GM23248 (cell line): Measurements from ENCODE around the gene PPP6R1. TPM values are rescaled to one million over a fixed set of nuclear protein-coding genes. Genes with fewer than 3 reads are reported as not detected.

Source experiments
- DNase-seq: peaks from one replicate; pipeline ENCODE4 v3.0.0-alpha.2; 2015
- H2AFZ ChIP-seq: fragments of 200-600 bp; sonication (generic); 2 replicates; pipeline ENCODE4 v1.6.1; 2016; ENCODE audit warnings: antibody characterized with exemption
- H3F3A ChIP-seq: fragments of 200-600 bp; sonication (generic); 2 replicates; pipeline ENCODE4 v1.6.1; 2016; ENCODE audit warnings: mild to moderate bottlenecking, antibody characterized with exemption, mixed run types; ENCODE audit not compliant: insufficient read depth
- H3K27ac ChIP-seq: fragments of 200-600 bp; sonication (generic); 2 replicates; pipeline ENCODE4 v1.5.1; 2016; ENCODE audit warnings: mild to moderate bottlenecking
- H3K27me3 ChIP-seq: fragments of 200-600 bp; sonication (generic); replicated peaks from 2 replicates; pipeline ENCODE4 v1.6.1; 2016; ENCODE audit warnings: mild to moderate bottlenecking; ENCODE audit not compliant: insufficient read depth
- H3K36me3 ChIP-seq: fragments of 200-600 bp; sonication (generic); 2 replicates; pipeline ENCODE4 v1.6.1; 2016; ENCODE audit warnings: low read depth, mild to moderate bottlenecking
- H3K4me1 ChIP-seq: fragments of 200-600 bp; sonication (generic); 2 replicates; pipeline ENCODE4 v1.6.1; 2016; ENCODE audit warnings: mild to moderate bottlenecking; ENCODE audit not compliant: insufficient read depth
- H3K4me2 ChIP-seq: fragments of 200-600 bp; sonication (generic); one replicate; pipeline ENCODE4 v1.6.1; 2016; ENCODE audit warnings: mild to moderate bottlenecking; ENCODE audit not compliant: unreplicated experiment
- H3K4me3 ChIP-seq: fragments of 200-600 bp; sonication (generic); 2 replicates; pipeline ENCODE4 v1.5.1; 2016; ENCODE audit warnings: mild to moderate bottlenecking
- H3K79me2 ChIP-seq: fragments of 200-600 bp; sonication (generic); 2 replicates; pipeline ENCODE4 v1.6.1; 2016; ENCODE audit warnings: mild to moderate bottlenecking; ENCODE audit not compliant: insufficient read depth
- H3K9ac ChIP-seq: fragments of 200-600 bp; sonication (generic); 2 replicates; pipeline ENCODE4 v1.6.1; 2016; ENCODE audit warnings: mild to moderate bottlenecking
- H3K9me2 ChIP-seq: fragments of 200-600 bp; sonication (generic); 2 replicates; pipeline ENCODE4 v1.6.1; 2016; ENCODE audit warnings: mixed run types, mild to moderate bottlenecking, moderate library complexity; ENCODE audit not compliant: insufficient read depth
- H3K9me3 ChIP-seq: fragments of 200-600 bp; sonication (generic); one replicate; pipeline ENCODE4 v1.6.1; 2017; ENCODE audit warnings: low read depth
- H4K20me1 ChIP-seq: fragments of 200-600 bp; sonication (generic); 2 replicates; pipeline ENCODE4 v1.6.0; 2016; ENCODE audit not compliant: insufficient read depth
- EZH2 ChIP-seq: fragments of 200-600 bp; sonication (generic); IDR thresholded peaks from 2 replicates; pipeline ENCODE4 v1.6.1; 2018; ENCODE audit warnings: antibody characterized with exemption, mild to moderate bottlenecking; ENCODE audit not compliant: insufficient read depth, poor library complexity, severe bottlenecking
- EZH2phosphoT487 ChIP-seq: fragments of 200-600 bp; sonication (generic); IDR thresholded peaks from 2 replicates; pipeline ENCODE4 v1.6.1; 2018; ENCODE audit warnings: antibody characterized with exemption, moderate library complexity, mild to moderate bottlenecking, low read depth; ENCODE audit not compliant: insufficient read depth
- WGBS, 2 experiments: methylation state at CpG; one replicate each; pipeline ENCODE4 v1.1.6; 2015 to 2017; ENCODE audit warnings: low lambda C conversion rate in 2 of 2, low coverage in 1 of 2; ENCODE audit errors: missing lambda C conversion rate in 2 of 2; 5-methylcytosine and 5-hydroxymethylcytosine counted together
- in situ Hi-C: fragments of 300-500 bp; cut with MboI; formaldehyde crosslinking; loops from 2 replicates; pipeline ENCODE4 v1.15.0; 2020
- polyA plus RNA-seq: library from polyadenylated mRNA; unstranded; fragments of >200 nt; fragmentation: Nextera tagmentation; extraction: Ambion mirVana; gene quantifications from 2 replicates; pipeline ENCODE4 v1.2.1, GENCODE V29; 2016
- total RNA-seq: library from RNA; depleted of rRNA; stranded (reverse); fragments of >200 nt; shearing (Covaris generic); gene quantifications from 2 replicates; pipeline ENCODE4 v1.2.3, GENCODE V29; 2014

PPP6R1 gene
- total and polyA plus RNA-seq, 2 experiments from 2014 or later = 9.7 to 36.9 TPM

DNA sequence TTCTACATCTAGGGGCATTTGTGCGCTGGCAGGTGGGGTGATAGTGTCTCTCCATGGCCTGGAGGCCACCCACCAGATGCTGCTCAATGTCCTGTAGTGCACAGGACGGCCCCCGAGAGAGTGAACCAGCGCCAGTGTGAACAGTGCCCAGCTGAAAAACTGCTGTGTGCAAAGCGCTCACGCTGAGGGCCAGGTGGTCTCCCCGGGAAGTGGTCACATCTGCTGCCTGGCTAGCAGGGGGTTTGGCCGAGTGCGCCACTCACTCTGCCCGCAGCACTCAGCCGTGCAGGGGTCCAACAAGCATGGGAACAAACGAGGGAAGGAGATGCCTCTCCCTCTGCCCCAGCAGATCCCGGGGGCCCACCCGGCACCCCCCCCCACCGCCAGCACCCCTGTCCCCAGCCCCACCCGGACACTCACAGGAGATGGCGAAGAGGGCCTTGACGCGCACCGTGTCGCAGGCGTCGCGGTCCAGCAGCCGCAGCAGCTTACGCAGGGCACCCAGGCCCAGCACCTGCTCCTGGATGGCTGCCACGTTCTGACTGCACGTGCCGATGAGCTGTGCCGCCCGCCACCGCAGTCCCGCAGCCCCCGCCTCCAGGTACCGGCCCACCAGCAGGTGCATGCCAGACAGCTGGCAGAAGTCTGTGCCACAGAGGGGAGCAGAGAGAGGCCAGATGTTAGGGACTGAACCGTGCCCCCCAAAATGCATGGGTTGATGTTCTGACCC is 15.3 kb upstream of the PPP6R1 start:
- 93 to 96% methylated on average over 15 to 32 of the region's 36 CpGs for WGBS, 2 experiments

DNA sequence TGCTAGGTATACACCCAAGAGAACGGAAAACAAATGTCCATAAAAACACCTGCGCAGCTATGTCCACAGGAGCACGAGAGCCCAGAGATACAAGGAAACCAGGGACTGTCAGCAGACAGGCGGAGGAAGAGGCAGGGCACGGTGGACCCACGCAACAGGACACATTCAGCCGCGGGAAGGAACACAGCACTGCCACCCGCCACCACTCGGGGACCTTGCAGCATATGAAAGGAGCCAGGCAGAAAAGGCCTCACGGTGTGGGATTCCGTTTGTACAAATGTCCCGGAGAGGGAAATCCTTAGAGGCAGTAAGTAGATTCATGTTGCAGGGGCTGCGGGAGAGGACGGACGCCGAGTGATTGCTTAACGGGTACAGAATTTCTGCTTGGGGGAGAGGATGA is 13.3 kb upstream of the PPP6R1 start:
- peak; percentile 11 for DNase-seq
- Histone ChIP-seq H4K20me1 (no peaks in the 10 kb centered on the region), H3K27me3 (no peaks in the 10 kb centered on the region), H2AFZ (no peak overlapping the region), H3F3A (no peaks in the 10 kb centered on the region), H3K9me3 (no peaks in the 10 kb centered on the region), H3K4me2 (no peak overlapping the region), H3K27ac (no peak overlapping the region), H3K9me2 (no peaks in the 10 kb centered on the region), H3K36me3 (no peaks in the 10 kb centered on the region), H3K4me3 (no peak overlapping the region), H3K9ac (no peak overlapping the region), H3K4me1 (no peaks in the 10 kb centered on the region), H3K79me2 (no peaks in the 10 kb centered on the region)
- TF ChIP-seq EZH2 (no peak), EZH2phosphoT487 (no peak)
- in situ Hi-C loops = no loop called here
- WGBS, 2 experiments = 96 to 97% methylated on average over 18 of the region's 18 CpGs

More for the DNA sequence above, 15.3 kb upstream of the PPP6R1 start:
- H3K4me1 ChIP-seq = peaks cover 5% of the 10 kb centered on the region; the same call in 1 of the 2 replicates
- H3K27me3 ChIP-seq = no peaks in the 10 kb centered on the region
- no peaks in the 10 kb centered on the region for H3K36me3 ChIP-seq
- H2AFZ ChIP-seq = no peak overlapping the region
- no peak overlapping the region for H3K4me2 ChIP-seq
- no peaks in the 10 kb centered on the region for H3K9me2 ChIP-seq
- no peak overlapping the region for H3K27ac ChIP-seq
- peaks cover 6% of the 10 kb centered on the region; the same call in 1 of the 2 replicates for H3K79me2 ChIP-seq
- TF ChIP-seq EZH2phosphoT487 (no peak), EZH2 (no peak)
- H3K9ac ChIP-seq = no peak overlapping the region
- in situ Hi-C loops = no loop called here
- H3F3A ChIP-seq = no peaks in the 10 kb centered on the region
- H3K9me3 ChIP-seq = no peaks in the 10 kb centered on the region
- no peak overlapping the region for H3K4me3 ChIP-seq
- no peaks in the 10 kb centered on the region for H4K20me1 ChIP-seq
- DNase-seq = no peak

DNA sequence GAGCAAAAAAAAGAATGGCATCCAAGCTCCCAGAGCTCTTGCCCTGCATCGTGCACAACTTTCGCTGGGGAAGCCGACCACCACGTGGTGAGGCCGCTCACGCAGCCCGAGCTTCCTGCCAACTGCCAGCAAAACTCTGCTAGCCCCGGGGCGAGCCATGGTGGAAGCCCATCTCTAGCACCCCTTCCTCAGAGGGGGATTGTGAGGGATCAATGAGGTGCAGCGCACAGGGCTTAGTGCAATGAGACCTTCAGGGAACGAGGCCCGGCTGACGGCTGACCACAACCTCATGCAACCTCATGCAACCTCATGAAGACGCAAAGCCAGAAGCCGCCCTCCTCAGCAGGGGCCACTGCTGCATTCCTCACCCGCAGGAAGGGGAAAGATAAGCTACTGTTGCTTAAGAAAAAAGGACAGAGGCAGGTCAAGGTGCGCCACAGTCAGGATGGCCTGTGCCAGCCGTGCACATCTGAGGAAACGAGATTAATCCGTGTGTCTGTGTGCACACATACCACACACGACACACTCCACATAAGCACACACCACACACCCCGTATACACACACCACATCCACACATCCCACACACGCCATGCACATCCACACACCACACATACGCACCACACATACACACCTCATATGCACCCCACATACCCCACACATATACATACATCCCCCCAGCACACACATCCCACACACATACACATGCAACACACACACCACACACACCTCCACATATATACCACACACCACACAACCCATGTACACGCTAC is 11.5 kb upstream of the PPP6R1 start:
- TF ChIP-seq EZH2 (no peak), EZH2phosphoT487 (no peak)
- Histone ChIP-seq H3K36me3 (no peaks in the 10 kb centered on the region), H3K4me1 (no peaks in the 10 kb centered on the region), H3F3A (no peaks in the 10 kb centered on the region), H3K27me3 (no peaks in the 10 kb centered on the region), H3K9ac (no peak overlapping the region), H3K27ac (no peak overlapping the region), H3K9me3 (no peaks in the 10 kb centered on the region), H3K79me2 (peaks cover 4% of the 10 kb centered on the region; the same call in 1 of the 2 replicates), H4K20me1 (no peaks in the 10 kb centered on the region), H3K4me2 (no peak overlapping the region), H2AFZ (no peak overlapping the region), H3K4me3 (no peak overlapping the region), H3K9me2 (no peaks in the 10 kb centered on the region)
- WGBS, 2 experiments = 94% methylated on average over 24 to 25 of the region's 25 CpGs
- in situ Hi-C loops = no loop called here
- DNase-seq = no peak

DNA sequence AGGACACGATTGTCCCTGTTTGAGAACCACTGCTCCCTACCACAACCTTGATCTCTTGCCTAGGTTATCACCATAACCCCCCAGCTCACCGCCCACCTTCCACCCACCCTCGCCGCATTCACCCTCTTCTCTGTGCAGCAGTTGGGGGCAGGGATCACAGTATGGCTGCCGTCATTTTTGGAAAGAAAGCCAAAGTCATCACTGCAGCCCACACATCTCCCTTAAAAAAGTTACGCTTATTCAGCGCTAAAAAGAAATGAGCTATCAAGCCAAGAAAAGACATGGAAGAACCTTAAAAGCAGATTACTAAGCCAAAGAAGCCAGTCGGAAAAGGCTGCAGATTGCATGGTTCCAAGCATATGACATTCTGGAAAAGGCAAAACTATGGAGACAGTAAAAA is 10.5 kb upstream of the PPP6R1 start:
- no peaks in the 10 kb centered on the region for H3K27me3 ChIP-seq
- H2AFZ ChIP-seq = no peak overlapping the region
- no peaks in the 10 kb centered on the region for H3K9me3 ChIP-seq
- H3K9ac ChIP-seq = no peak overlapping the region
- in situ Hi-C loops = no loop called here
- H3K4me3 ChIP-seq = no peak overlapping the region
- no peak overlapping the region for H3K4me2 ChIP-seq
- H3K9me2 ChIP-seq = no peaks in the 10 kb centered on the region
- H3K36me3 ChIP-seq = no peaks in the 10 kb centered on the region
- no peaks in the 10 kb centered on the region for H4K20me1 ChIP-seq
- no peak overlapping the region for H3K27ac ChIP-seq
- no peaks in the 10 kb centered on the region for H3K4me1 ChIP-seq
- H3F3A ChIP-seq = no peaks in the 10 kb centered on the region
- peaks cover 4% of the 10 kb centered on the region; the same call in 1 of the 2 replicates for H3K79me2 ChIP-seq
- WGBS, 2 experiments = 97 to 98% methylated on average over 8 of the region's 8 CpGs
- no peak for DNase-seq
- TF ChIP-seq EZH2 (no peak), EZH2phosphoT487 (no peak)
